Prostate gland (tissue), 2 donors: ENCODE data around the gene CX3CL1. TPM values are rescaled to one million over a fixed set of nuclear protein-coding genes. Genes with fewer than 3 reads are reported as not detected.

Experiments used
- DNase-seq: peaks from one replicate; pipeline ENCODE4 v3.0.0-alpha.2; 2019; ENCODE audit warnings: low spot score
- H3K27ac ChIP-seq, 2 donors: fragments of 200-600 bp; sonication (generic); 2 replicates each; pipeline ENCODE4 v1.5.1; 2017 to 2019
- H3K27me3 ChIP-seq: fragments of 200-600 bp; sonication (generic); replicated peaks from 2 replicates; pipeline ENCODE4 v1.5.1; 2019; ENCODE audit not compliant: insufficient read depth
- H3K36me3 ChIP-seq, 2 donors: fragments of 200-600 bp; sonication (generic); 1 replicate in 1 of 2; 2 replicates in 1 of 2; pipeline versions ENCODE4 v1.5.1 to v1.8.1; 2017 to 2019
- H3K4me1 ChIP-seq: fragments of 200-600 bp; sonication (generic); replicated peaks from 2 replicates; pipeline ENCODE4 v1.5.1; 2019
- H3K4me3 ChIP-seq, 2 donors: fragments of 200-600 bp; sonication (generic); 2 replicates each; pipeline ENCODE4 v1.5.1; 2017 to 2019
- H3K9me3 ChIP-seq: fragments of 200-600 bp; sonication (generic); 2 replicates; pipeline ENCODE4 v1.5.1; 2017
- CTCF ChIP-seq, 4 experiments: fragments of 200-600 bp in 2 of 4; fragments of 450-650 bp in 2 of 4; sonication (generic) in 2 of 4; IDR thresholded peaks; 1 replicate in 3 of 4; 2 replicates in 1 of 4; pipeline ENCODE4 v1.5.1; 2016 to 2019; ENCODE audit warnings: antibody characterized with exemption in 4 of 4, mild to moderate bottlenecking in 2 of 4, moderate library complexity in 2 of 4
- POLR2A ChIP-seq: fragments of 450-650 bp; IDR thresholded peaks from one replicate; pipeline ENCODE4 v1.6.1; 2016; ENCODE audit warnings: antibody characterized with exemption, mild to moderate bottlenecking
- POLR2AphosphoS5 ChIP-seq: sonication (generic); formaldehyde crosslinking; IDR thresholded peaks from one replicate; pipeline ENCODE4 v1.6.1; 2017; ENCODE audit warnings: antibody characterized with exemption
- WGBS: methylation state at CpG from one replicate; pipeline ENCODE4 v1.1.5; 2018; 5-methylcytosine and 5-hydroxymethylcytosine counted together
- intact Hi-C: fragments of 100-400 bp; cut with DNase I; formaldehyde crosslinking; loops from one replicate; pipeline ENCODE4 v1.14.2; 2022
- total RNA-seq, 2 donors: library from RNA; depleted of rRNA; stranded (reverse); fragments of >200 nt; gene quantifications; one replicate each; pipeline ENCODE4 v1.1.0, GENCODE V29; 2016

CX3CL1 gene
- total RNA-seq, 2 donors from 2014 or later, result 30.2 to 52.6 TPM

- intact Hi-C loops, result no loop called here
- no peaks in the 10 kb centered on the region for H3K27me3 ChIP-seq
- no peaks in the 10 kb centered on the region for H3K36me3 ChIP-seq
- H3K4me3 ChIP-seq, result no peak overlapping the region
- no peak for DNase-seq
- TF ChIP-seq CTCF (IDR thresholded peaks at IDR 0.05), result no peak
- 58% methylated on average over 5 of the region's 5 CpGs for WGBS
- H3K27ac ChIP-seq, result no peak overlapping the region
- H3K9me3 ChIP-seq, result no peaks in the 10 kb centered on the region
- H3K4me1 ChIP-seq, result no peaks in the 10 kb centered on the region
These were observed 14.2 kb downstream of the CX3CL1 start for GRCh38 chr16:57386381-57386951.

GRCh38 chr16:57387598-57388354, 15.5 kb downstream of the CX3CL1 start:
- no peak overlapping the region for H3K4me3 ChIP-seq
- H3K36me3 ChIP-seq, result no peaks in the 10 kb centered on the region
- H3K9me3 ChIP-seq, result no peaks in the 10 kb centered on the region
- DNase-seq, result no peak
- H3K27ac ChIP-seq, result no peak overlapping the region
- TF ChIP-seq POLR2AphosphoS5, result no peak
- 82% methylated on average over 3 of the region's 3 CpGs for WGBS
- no peaks in the 10 kb centered on the region for H3K4me1 ChIP-seq
- H3K27me3 ChIP-seq, result no peaks in the 10 kb centered on the region
- intact Hi-C loops, result no loop called here

- Histone ChIP-seq H3K36me3 (no peaks in the 10 kb centered on the region), H3K27me3 (no peaks in the 10 kb centered on the region), H3K4me1 (no peaks in the 10 kb centered on the region), H3K9me3 (no peaks in the 10 kb centered on the region), H3K27ac (no peak overlapping the region), H3K4me3 (no peak overlapping the region)
- DNase-seq, result no peak
- TF ChIP-seq POLR2A, result no peak
- TF ChIP-seq CTCF (IDR thresholded peaks at IDR 0.05), result no peak
- no peak for TF ChIP-seq POLR2AphosphoS5
- intact Hi-C loops, result no loop called here
- 56% methylated on average over 7 of the region's 7 CpGs for WGBS
These were observed 16.2 kb downstream of the CX3CL1 start for GRCh38 chr16:57388359-57389086.

- no peaks in the 10 kb centered on the region for H3K9me3 ChIP-seq
- TF ChIP-seq POLR2AphosphoS5 (no peak), POLR2A (no peak), CTCF (IDR thresholded peaks at IDR 0.05) (no peak)
- WGBS, result 98% methylated on average over 3 of the region's 3 CpGs
- H3K36me3 ChIP-seq, result no peaks in the 10 kb centered on the region
- no peak for DNase-seq
- H3K27me3 ChIP-seq, result no peaks in the 10 kb centered on the region
- H3K27ac ChIP-seq, result no peak overlapping the region
- no peaks in the 10 kb centered on the region for H3K4me1 ChIP-seq
- no peak overlapping the region for H3K4me3 ChIP-seq
- intact Hi-C loops, result no loop called here
These were observed 16.8 kb downstream of the CX3CL1 start for GRCh38 chr16:57389087-57389468.

GRCh38 chr16:57390636-57391295, 18.5 kb downstream of the CX3CL1 start:
- intact Hi-C loops, result no loop called here
- TF ChIP-seq POLR2AphosphoS5, result no peak
- no peak for TF ChIP-seq POLR2A
- no peak for TF ChIP-seq CTCF (IDR thresholded peaks at IDR 0.05)
- no peak for DNase-seq
- Histone ChIP-seq H3K27me3 (no peaks in the 10 kb centered on the region), H3K36me3 (no peaks in the 10 kb centered on the region), H3K9me3 (no peaks in the 10 kb centered on the region), H3K4me3 (no peak overlapping the region), H3K27ac (no peak overlapping the region), H3K4me1 (no peaks in the 10 kb centered on the region)
- WGBS, result 58% methylated on average over 5 of the region's 5 CpGs
